Gastroesophageal sphincter (tissue), 4 donors: ENCODE measurements around the gene BAHCC1. TPM values are rescaled to one million over a fixed set of nuclear protein-coding genes. Genes with fewer than 3 reads are reported as not detected.

Source experiments
- ATAC-seq: fragments of 150-250 bp; one replicate; pipeline ENCODE4 v1.9.1; 2016; ENCODE audit warnings: mild to moderate bottlenecking, moderate library complexity
- H3K27ac ChIP-seq, 4 donors: fragments of 200-600 bp; sonication (generic) in 3 of 4; 1 replicate in 3 of 4; 2 replicates in 1 of 4; pipeline ENCODE4 v1.5.1; 2016 to 2019
- H3K27me3 ChIP-seq: fragments of 200-600 bp; sonication (generic); one replicate; pipeline ENCODE4 v1.5.1; 2019
- H3K36me3 ChIP-seq, 2 donors: fragments of 200-600 bp; sonication (generic); one replicate each; pipeline ENCODE4 v1.5.1; 2019; ENCODE audit warnings: control low read depth in 1 of 2
- H3K4me1 ChIP-seq, 3 donors: fragments of 200-600 bp; sonication (generic); 1 replicate in 2 of 3; 2 replicates in 1 of 3; pipeline ENCODE4 v1.5.1; 2016 to 2019; ENCODE audit warnings: control low read depth in 2 of 3
- H3K4me3 ChIP-seq, 2 donors: fragments of 200-600 bp; sonication (generic); one replicate each; pipeline ENCODE4 v1.5.1; 2019; ENCODE audit warnings: mild to moderate bottlenecking in 1 of 2, moderate library complexity in 1 of 2
- H3K9me3 ChIP-seq, 3 donors: fragments of 200-600 bp; sonication (generic); one replicate each; pipeline ENCODE4 v1.5.1; 2017 to 2019; ENCODE audit warnings: control low read depth in 2 of 3
- EP300 ChIP-seq: sonication (generic); formaldehyde crosslinking; IDR thresholded peaks from one replicate; pipeline ENCODE4 v1.6.1; 2017; ENCODE audit warnings: antibody characterized with exemption, mild to moderate bottlenecking
- POLR2A ChIP-seq, 2 donors: fragments of 450-650 bp; IDR thresholded peaks; one replicate each; pipeline ENCODE4 v1.6.1; 2017; ENCODE audit warnings: antibody characterized with exemption in 2 of 2, mild to moderate bottlenecking in 2 of 2, moderate library complexity in 1 of 2
- POLR2AphosphoS5 ChIP-seq: sonication (generic); formaldehyde crosslinking; IDR thresholded peaks from one replicate; pipeline ENCODE4 v1.6.1; 2017; ENCODE audit warnings: antibody characterized with exemption
- WGBS, 2 donors: methylation state at CpG; one replicate each; pipeline ENCODE4 v1.1.5; 2018; ENCODE audit warnings: low coverage in 1 of 2; 5-methylcytosine and 5-hydroxymethylcytosine counted together
- total RNA-seq, 4 donors: library from RNA; depleted of rRNA; stranded (reverse); fragments of >200 nt; gene quantifications; one replicate each; pipeline ENCODE4 v1.1.0, GENCODE V29; 2016
- TF ChIP-seq, protein P1 (sequence below), 4 experiments: fragments of 200-600 bp in 2 of 4; fragments of 450-650 bp in 2 of 4; sonication (generic) in 1 of 4; IDR thresholded peaks; one replicate each; pipeline ENCODE4 v1.5.1; 2017 to 2019; ENCODE audit warnings: antibody characterized with exemption in 4 of 4, mild to moderate bottlenecking in 2 of 4, moderate library complexity in 2 of 4

The BAHCC1 gene
- total RNA-seq, 4 donors from 2014 or later = 17.5 to 34.3 (median 19.5) TPM

DNA sequence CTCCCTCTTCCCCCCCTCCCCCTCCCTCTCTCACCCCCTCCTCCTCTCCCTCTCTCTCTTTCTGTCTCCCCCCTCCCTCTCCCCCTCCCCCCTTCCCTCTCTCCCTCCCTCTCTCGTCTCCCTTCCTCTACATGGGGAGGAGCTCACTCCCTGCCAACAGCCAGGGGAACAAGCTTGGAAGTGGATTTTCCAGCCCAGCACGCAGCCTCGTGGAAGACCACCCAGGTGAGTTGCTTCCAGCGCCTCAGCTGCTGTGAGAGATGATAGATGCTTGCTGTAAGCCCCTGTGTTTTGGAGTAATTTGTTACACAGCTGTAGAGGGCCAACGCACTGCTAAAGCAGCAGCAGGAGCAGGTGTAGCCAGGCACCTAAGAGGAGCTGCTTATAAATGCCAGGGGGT, 96.5 kb downstream of the BAHCC1 start:
- no CpG with 5 or more reads among the region's 5 CpGs for WGBS, 2 donors
- no peaks in the 10 kb centered on the region for H3K36me3 ChIP-seq
- H3K9me3 ChIP-seq = no peaks in the 10 kb centered on the region

DNA sequence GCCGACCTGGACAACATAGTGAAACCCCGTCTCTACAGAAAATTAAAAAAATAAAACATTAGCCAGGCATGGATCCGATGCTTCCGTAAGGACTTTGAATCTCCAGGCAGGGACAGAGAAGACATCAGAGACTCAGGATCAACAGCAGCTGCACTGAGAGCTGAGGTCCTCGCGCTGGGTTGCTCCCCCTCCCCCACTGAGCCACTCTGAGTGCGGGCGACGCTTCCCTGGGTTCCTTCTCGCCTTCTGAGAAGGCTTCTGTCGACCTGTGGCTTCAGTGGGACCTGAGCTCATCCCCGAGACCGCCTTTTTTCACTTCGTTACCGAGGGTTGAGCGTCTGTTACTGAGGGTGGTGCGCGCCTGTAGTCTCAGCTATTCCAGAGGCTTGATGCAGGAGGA, 96.9 kb downstream of the BAHCC1 start:
- ATAC-seq = no peak
- no peaks in the 10 kb centered on the region for H3K36me3 ChIP-seq
- H3K4me3 ChIP-seq = no peak overlapping the region
- TF ChIP-seq, protein P1, sequence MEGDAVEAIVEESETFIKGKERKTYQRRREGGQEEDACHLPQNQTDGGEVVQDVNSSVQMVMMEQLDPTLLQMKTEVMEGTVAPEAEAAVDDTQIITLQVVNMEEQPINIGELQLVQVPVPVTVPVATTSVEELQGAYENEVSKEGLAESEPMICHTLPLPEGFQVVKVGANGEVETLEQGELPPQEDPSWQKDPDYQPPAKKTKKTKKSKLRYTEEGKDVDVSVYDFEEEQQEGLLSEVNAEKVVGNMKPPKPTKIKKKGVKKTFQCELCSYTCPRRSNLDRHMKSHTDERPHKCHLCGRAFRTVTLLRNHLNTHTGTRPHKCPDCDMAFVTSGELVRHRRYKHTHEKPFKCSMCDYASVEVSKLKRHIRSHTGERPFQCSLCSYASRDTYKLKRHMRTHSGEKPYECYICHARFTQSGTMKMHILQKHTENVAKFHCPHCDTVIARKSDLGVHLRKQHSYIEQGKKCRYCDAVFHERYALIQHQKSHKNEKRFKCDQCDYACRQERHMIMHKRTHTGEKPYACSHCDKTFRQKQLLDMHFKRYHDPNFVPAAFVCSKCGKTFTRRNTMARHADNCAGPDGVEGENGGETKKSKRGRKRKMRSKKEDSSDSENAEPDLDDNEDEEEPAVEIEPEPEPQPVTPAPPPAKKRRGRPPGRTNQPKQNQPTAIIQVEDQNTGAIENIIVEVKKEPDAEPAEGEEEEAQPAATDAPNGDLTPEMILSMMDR (IDR thresholded peaks at IDR 0.05) = no peak
- TF ChIP-seq POLR2A (IDR thresholded peaks at IDR 0.05) (no peak), EP300 (no peak), POLR2AphosphoS5 (no peak)
- H3K9me3 ChIP-seq = no peaks in the 10 kb centered on the region
- H3K27ac ChIP-seq = no peak overlapping the region
- peaks cover 0 to 33% (median 13%) of the 10 kb centered on the region in 3 donors for H3K4me1 ChIP-seq
- 46 to 60% methylated on average over 1 to 5 of the region's 18 CpGs for WGBS, 2 donors
- H3K27me3 ChIP-seq = peaks cover 7% of the 10 kb centered on the region

More for the DNA sequence above, 96.5 kb downstream of the BAHCC1 start:
- H3K27me3 ChIP-seq = peaks cover 7% of the 10 kb centered on the region
- ATAC-seq = no peak
- H3K4me3 ChIP-seq = no peak overlapping the region
- H3K27ac ChIP-seq = no peak overlapping the region
- H3K4me1 ChIP-seq = peaks cover 0 to 37% (median 13%) of the 10 kb centered on the region in 3 donors
- TF ChIP-seq POLR2AphosphoS5 = no peak
- TF ChIP-seq EP300 = no peak
- TF ChIP-seq POLR2A (IDR thresholded peaks at IDR 0.05) = no peak
- TF ChIP-seq, protein P1 (IDR thresholded peaks at IDR 0.05) = no peak

- no peak for ATAC-seq
- Histone ChIP-seq H3K4me3 (no peak overlapping the region), H3K36me3 (no peaks in the 10 kb centered on the region), H3K4me1 (peaks cover 0 to 28% (median 9%) of the 10 kb centered on the region in 3 donors), H3K27ac (no peak overlapping the region), H3K27me3 (peaks cover 7% of the 10 kb centered on the region), H3K9me3 (no peaks in the 10 kb centered on the region)
- TF ChIP-seq POLR2AphosphoS5 (no peak), POLR2A (IDR thresholded peaks at IDR 0.05) (no peak), EP300 (no peak)
- TF ChIP-seq, protein P1 (IDR thresholded peaks at IDR 0.05) = no peak
- WGBS, 2 donors = 85 to 95% methylated on average over 4 to 9 of the region's 9 CpGs
Observed at GRCh38 chr17:81492706-81493105, 97.4 kb downstream of the BAHCC1 start.

DNA sequence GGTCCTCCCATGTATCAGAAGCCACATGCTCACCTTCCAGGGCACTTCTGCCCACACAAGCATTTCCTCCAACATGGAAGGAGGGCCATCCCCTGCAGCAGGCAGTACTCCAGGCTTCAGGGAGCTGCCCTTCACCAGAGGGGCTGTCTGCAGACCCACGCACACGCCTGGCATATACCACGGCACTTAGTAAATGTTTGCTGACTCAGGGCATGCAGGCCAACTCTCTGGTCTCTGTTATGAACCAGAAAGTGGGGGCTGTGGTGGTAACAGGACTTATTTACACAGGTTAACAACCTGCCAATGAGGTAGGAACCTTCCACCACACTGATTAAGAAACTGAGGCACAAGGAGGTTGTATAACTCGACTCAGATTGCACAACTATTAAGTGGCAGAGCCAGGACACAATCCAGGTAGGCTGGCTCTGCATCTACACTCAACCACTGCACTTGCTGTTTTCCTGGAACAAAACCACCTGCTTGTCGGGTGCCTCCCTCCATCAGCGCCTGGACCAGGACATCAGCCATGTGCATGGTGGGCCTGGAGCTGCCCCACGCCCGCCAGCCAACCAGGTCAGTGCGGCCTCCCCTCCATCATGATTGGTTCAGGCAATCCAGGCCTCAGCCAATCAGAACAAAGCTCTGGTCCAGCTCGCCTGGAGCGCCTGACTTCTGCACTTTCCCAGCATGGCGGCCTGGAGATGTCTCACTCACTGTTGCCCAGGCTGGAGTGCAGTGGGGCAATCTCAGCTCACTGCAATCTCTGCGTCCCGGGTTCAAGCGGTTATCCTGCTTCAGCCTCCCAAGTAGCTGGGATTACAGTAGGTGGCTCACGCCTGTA, 98.2 kb downstream of the BAHCC1 start:
- WGBS, 2 donors = 80 to 83% methylated on average over 1 to 4 of the region's 16 CpGs
- peaks cover 0 to 21% (median 9%) of the 10 kb centered on the region in 3 donors for H3K4me1 ChIP-seq
- no peak for ATAC-seq
- H3K9me3 ChIP-seq = no peaks in the 10 kb centered on the region
- H3K27ac ChIP-seq = no peak overlapping the region
- no peak overlapping the region for H3K4me3 ChIP-seq
- no peaks in the 10 kb centered on the region for H3K36me3 ChIP-seq
- TF ChIP-seq EP300 = no peak
- no peak for TF ChIP-seq POLR2AphosphoS5
- TF ChIP-seq, protein P1 (IDR thresholded peaks at IDR 0.05) = no peak
- TF ChIP-seq POLR2A (IDR thresholded peaks at IDR 0.05) = no peak
- H3K27me3 ChIP-seq = peaks cover 7% of the 10 kb centered on the region
